ENCODE measurements around the gene NSD2.

DNA sequence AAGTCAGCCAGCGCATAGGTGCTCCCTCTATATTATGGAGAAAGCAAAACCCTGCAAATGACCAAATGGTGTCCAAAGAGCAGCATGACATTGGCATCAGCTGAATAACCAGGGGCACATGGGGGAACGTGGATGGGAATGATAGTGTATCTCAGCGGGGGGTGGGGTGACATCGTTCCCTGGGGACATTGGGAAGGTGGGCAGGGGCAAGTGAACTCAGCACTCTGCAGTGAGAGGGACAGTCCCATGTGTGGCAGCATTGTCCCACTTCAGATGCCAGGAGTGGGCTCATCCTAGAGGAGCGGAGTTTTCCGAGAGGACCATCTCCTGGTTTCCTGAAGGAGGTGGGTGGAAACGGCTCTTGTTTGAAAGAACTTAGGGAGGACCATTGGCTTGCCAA is 72.7 kb downstream of the NSD2 start:
- TF ChIP-seq CTCF (IDR thresholded peaks at IDR 0.05) (no peak), POLR2A (IDR thresholded peaks at IDR 0.05) (no peak)

Data from Peyer's patch (tissue), 4 donors.